Kidney capillary endothelial cell (primary cell): Measurements from ENCODE around the gene OR5H14.

Experiments
- DNase-seq: peaks from one replicate; pipeline ENCODE4 v3.0.0-alpha.2; 2018; ENCODE audit warnings: low spot score

The OR5H14 gene

DNA sequence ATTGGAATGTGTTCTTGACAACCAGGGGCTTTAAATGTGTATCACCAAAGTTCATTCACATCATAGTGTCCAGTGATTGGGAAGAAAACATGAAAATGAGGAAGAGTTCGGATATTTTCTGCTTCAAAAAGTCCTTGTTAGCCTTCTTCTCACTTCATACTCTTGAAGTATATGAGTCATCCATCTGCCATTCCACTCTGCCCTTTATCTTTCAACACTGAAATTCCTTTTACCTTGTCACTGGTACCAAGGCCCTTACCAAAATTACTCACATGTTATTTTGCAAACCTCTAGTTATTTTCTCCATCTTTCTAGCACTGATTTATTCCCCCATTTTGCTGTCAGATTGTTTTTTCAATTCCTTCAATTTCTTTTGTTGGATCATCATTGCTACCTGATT lies 51.7 kb downstream of the OR5H14 start:
- no peak for DNase-seq
